ENCODE measurements around the gene NAB1.
A peak's percentile ranks its signal among the peaks of the same experiment; 100 is the strongest.

The NAB1 gene

DNA sequence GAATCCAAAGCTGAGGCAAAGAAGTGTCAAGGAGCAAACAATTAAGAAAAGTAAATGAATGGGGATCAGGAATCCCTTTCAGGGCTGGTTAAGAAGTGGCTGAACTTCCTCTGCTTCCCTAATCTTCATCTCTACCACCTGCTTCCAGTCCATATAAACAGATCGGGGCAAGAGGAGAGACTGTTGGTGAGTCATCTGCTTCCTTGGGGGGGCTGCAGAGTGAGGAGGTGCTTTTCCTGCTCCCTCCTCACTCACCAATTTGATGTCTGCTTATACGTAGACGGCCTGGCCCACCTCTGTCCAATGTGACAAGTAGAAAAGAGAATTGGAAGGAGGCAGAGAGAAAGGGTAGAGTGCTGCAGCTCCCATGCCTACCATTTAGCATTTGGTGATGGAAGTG, 68.4 kb downstream of the NAB1 start:
- DNase-seq (ENCODE audit: low read depth), result no peak
- no peak overlapping the region for H3K4me3 ChIP-seq (ENCODE audit: low read length)
- TF ChIP-seq, protein P1, sequence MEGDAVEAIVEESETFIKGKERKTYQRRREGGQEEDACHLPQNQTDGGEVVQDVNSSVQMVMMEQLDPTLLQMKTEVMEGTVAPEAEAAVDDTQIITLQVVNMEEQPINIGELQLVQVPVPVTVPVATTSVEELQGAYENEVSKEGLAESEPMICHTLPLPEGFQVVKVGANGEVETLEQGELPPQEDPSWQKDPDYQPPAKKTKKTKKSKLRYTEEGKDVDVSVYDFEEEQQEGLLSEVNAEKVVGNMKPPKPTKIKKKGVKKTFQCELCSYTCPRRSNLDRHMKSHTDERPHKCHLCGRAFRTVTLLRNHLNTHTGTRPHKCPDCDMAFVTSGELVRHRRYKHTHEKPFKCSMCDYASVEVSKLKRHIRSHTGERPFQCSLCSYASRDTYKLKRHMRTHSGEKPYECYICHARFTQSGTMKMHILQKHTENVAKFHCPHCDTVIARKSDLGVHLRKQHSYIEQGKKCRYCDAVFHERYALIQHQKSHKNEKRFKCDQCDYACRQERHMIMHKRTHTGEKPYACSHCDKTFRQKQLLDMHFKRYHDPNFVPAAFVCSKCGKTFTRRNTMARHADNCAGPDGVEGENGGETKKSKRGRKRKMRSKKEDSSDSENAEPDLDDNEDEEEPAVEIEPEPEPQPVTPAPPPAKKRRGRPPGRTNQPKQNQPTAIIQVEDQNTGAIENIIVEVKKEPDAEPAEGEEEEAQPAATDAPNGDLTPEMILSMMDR (conservative IDR thresholded peaks at IDR 0.05; ENCODE audit: low read depth, low read length), result no peak

- no peak for DNase-seq (ENCODE audit: low read depth)
- TF ChIP-seq, protein P1 (conservative IDR thresholded peaks at IDR 0.05; ENCODE audit: low read depth, low read length), result no peak
- H3K4me3 ChIP-seq (ENCODE audit: low read length), result no peak overlapping the region
Measured at GRCh38 chr2:190717764-190718651, 69.1 kb downstream of the NAB1 start.

GRCh38 chr2:190718652-190719526, 70.0 kb downstream of the NAB1 start:
- TF ChIP-seq, protein P1 (conservative IDR thresholded peaks at IDR 0.05; ENCODE audit: low read depth, low read length), result no peak
- no peak overlapping the region for H3K4me3 ChIP-seq (ENCODE audit: low read length)
- DNase-seq (ENCODE audit: low read depth), result peak; percentile 70

GRCh38 chr2:190720276-190720675, 71.4 kb downstream of the NAB1 start:
- no peak for DNase-seq (ENCODE audit: low read depth)
- TF ChIP-seq, protein P1 (conservative IDR thresholded peaks at IDR 0.05; ENCODE audit: low read depth, low read length), result no peak
- no peak overlapping the region for H3K4me3 ChIP-seq (ENCODE audit: low read length)

DNA sequence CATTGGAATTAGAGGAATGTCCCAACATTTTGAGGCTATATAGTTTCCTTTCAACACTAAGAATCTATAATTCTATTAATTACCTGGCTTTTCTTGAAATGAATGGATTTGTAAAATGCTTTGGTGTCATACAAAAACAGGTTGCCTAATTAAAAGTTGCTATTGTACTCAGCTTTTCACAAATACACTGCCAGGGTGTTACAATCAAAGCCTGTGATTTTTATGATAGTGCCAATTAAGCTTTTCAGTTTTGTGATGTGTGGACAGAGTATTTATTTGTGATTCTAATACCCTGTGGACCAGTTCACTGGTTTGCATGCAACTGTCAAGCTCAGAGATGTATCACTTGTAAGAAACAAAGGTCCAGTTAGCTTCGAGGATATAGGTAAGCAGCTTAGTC, 71.8 kb downstream of the NAB1 start:
- no peak overlapping the region for H3K4me3 ChIP-seq (ENCODE audit: low read length)
- DNase-seq (ENCODE audit: low read depth), result no peak
- TF ChIP-seq, protein P1 (conservative IDR thresholded peaks at IDR 0.05; ENCODE audit: low read depth, low read length), result no peak

DNA sequence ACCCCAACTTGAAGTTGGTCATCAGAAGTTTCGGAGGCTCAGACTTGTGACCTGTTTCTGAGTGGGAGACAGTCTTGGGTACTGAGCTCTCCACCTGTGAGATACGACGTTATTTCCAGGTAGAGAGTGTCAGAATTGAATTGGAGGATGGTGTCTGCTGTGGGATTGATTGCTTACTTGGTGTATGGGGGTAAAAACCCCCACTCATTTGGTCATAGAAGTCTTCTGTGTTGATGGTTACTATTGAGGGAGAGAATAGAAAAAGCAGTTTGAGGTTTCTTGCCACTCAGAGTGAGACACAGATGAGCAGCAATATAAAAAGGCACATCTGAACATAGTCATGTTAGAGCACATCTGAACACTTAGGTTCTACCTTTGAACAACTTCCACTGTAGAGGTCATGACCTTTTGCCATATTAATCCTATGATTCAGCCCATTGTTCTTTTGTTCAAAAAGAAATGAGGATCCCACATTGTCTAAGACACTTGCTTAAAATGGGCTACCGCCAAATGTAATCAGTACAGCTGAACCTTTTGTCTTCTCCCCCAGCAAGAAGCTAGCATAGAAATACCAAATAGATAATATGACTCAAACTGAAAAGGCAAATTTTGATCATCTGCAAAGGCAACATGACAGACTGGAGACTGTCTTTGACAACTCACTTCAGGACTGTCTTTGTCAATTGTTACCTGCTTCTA, 73.3 kb downstream of the NAB1 start:
- no peak overlapping the region for H3K4me3 ChIP-seq (ENCODE audit: low read length)
- TF ChIP-seq, protein P1 (conservative IDR thresholded peaks at IDR 0.05; ENCODE audit: low read depth, low read length), result no peak
- no peak for DNase-seq (ENCODE audit: low read depth)
